Thyroid gland (tissue), 4 donors: Measurements from ENCODE around the gene GALP.

Experiments used
- CTCF ChIP-seq, 6 experiments: fragments of 200-600 bp in 3 of 6; fragments of 450-650 bp in 3 of 6; sonication (generic) in 3 of 6; IDR thresholded peaks; one replicate each; pipeline ENCODE4 v1.5.1; 2016 to 2019; ENCODE audit warnings: antibody characterized with exemption in 6 of 6, mild to moderate bottlenecking in 2 of 6, inconsistent platforms in 1 of 6, moderate library complexity in 1 of 6
- POLR2A ChIP-seq, 2 donors: fragments of 450-650 bp; IDR thresholded peaks; one replicate each; pipeline ENCODE4 v1.6.1; 2017; ENCODE audit warnings: antibody characterized with exemption in 2 of 2, mild to moderate bottlenecking in 2 of 2, moderate library complexity in 1 of 2

GRCh38 chr19:56176881-56177280 is 1.1 kb downstream of the GALP start:
- TF ChIP-seq POLR2A (IDR thresholded peaks at IDR 0.05) (no peak), CTCF (IDR thresholded peaks at IDR 0.05) (no peak)
